ENCODE measurements around the gene DAZAP1. TPM values are rescaled to one million over a fixed set of nuclear protein-coding genes. Genes with fewer than 3 reads are reported as not detected.
"Not testable (repeated sequence)": the region's sequence is repeated elsewhere in the genome, so short reads cannot be mapped to it uniquely, and the experiment has no call there.

DAZAP1 gene
- total and polyA plus RNA-seq, 7 donors, result 59.9 to 122 (median 90.9) TPM

DNA sequence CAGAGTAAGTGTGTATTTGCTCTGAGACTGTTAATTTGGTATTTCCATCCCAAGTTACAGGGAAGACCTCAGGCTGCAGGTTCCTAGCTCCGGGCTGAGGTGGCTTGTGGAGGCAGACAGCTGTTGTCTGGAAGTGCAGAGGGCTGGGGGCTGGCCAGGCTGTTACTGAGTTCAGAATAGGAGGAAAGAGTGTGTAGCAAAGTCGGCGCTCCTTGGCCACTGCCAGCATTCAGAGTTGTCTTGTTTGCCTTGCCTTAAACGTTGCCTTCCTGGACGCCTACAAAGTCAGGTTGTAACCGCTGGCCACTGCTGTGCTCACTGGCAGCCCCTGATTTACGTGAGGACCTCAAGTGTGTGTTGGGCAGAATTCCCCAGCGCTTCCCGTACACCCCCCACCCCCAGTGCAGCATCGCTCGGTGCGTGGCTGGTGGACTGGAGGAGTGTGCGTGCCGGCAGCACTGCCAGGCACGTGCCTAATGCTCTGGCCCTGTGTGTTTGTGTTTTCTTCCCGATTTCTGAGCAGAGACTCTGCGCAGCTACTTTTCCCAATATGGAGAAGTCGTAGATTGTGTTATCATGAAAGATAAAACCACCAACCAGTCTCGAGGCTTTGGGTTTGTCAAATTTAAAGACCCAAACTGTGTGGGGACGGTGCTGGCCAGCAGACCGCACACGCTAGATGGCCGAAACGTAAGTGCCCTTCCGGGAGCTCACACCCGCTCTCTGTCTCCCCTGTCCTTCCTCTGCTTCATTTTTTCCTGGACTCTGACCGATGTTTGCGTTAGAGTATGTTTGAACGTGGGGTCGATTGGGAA lies 10.5 kb downstream of the DAZAP1 start:
- peaks cover 0 to 53% of the 10 kb centered on the region in 2 donors for H3K36me3 ChIP-seq (ENCODE audit: insufficient read depth in 1 of 2, low read depth in 1 of 2)
- TF ChIP-seq, protein P1, sequence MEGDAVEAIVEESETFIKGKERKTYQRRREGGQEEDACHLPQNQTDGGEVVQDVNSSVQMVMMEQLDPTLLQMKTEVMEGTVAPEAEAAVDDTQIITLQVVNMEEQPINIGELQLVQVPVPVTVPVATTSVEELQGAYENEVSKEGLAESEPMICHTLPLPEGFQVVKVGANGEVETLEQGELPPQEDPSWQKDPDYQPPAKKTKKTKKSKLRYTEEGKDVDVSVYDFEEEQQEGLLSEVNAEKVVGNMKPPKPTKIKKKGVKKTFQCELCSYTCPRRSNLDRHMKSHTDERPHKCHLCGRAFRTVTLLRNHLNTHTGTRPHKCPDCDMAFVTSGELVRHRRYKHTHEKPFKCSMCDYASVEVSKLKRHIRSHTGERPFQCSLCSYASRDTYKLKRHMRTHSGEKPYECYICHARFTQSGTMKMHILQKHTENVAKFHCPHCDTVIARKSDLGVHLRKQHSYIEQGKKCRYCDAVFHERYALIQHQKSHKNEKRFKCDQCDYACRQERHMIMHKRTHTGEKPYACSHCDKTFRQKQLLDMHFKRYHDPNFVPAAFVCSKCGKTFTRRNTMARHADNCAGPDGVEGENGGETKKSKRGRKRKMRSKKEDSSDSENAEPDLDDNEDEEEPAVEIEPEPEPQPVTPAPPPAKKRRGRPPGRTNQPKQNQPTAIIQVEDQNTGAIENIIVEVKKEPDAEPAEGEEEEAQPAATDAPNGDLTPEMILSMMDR (IDR thresholded peaks at IDR 0.05), result no peak
- 69 to 82% (median 71%) methylated on average over 30 of the region's 30 CpGs for WGBS, 3 donors
- no peak for ATAC-seq
- peak overlapping the region; percentile 85 for H3K27ac ChIP-seq
- intact Hi-C loops (cut with DNase I), result loop anchor here in 1 of 2 donors (10.0 kb wide), 1 partner anchor 143 kb away; the partner anchor contains the start of gene FAM174C
- no peak overlapping the region for H3K4me3 ChIP-seq
- DNase-seq, result no peak
- peaks cover 58% of the 10 kb centered on the region for H3K4me1 ChIP-seq
- no peaks in the 10 kb centered on the region for H3K27me3 ChIP-seq (ENCODE audit: insufficient read depth in 3 of 3, low read length in 2 of 3)
- no peaks in the 10 kb centered on the region for H3K9me3 ChIP-seq

GRCh38 chr19:1418496-1418775 lies 11.1 kb downstream of the DAZAP1 start:
- WGBS, 3 donors, result 84 to 94% (median 86%) methylated on average over 13 of the region's 13 CpGs
- Histone ChIP-seq H3K4me1 (peaks cover 53% of the 10 kb centered on the region), H3K36me3 (ENCODE audit: insufficient read depth in 1 of 2, low read depth in 1 of 2) (peaks cover 0 to 53% of the 10 kb centered on the region in 2 donors), H3K27ac (peak overlapping the region; percentile 85), H3K27me3 (ENCODE audit: insufficient read depth in 3 of 3, low read length in 2 of 3) (no peaks in the 10 kb centered on the region), H3K4me3 (no peak overlapping the region), H3K9me3 (no peaks in the 10 kb centered on the region)
- DNase-seq (no peak), ATAC-seq (no peak)
- intact Hi-C loops (cut with DNase I), result loop anchor here in 1 of 2 donors (10.0 kb wide), 1 partner anchor 144 kb away; the partner anchor contains the start of gene FAM174C
- TF ChIP-seq, protein P1 (IDR thresholded peaks at IDR 0.05), result no peak

GRCh38 chr19:1418951-1419738 lies 11.8 kb downstream of the DAZAP1 start:
- 52 to 84% (median 53%) methylated on average over 20 to 21 of the region's 21 CpGs for WGBS, 3 donors
- H3K27me3 ChIP-seq (ENCODE audit: insufficient read depth in 3 of 3, low read length in 2 of 3), result no peaks in the 10 kb centered on the region
- H3K27ac ChIP-seq, result peak overlapping the region; percentile 85
- intact Hi-C loops (cut with DNase I), result loop anchor here in 1 of 2 donors (10.0 kb wide), 1 partner anchor 144 kb away; the partner anchor contains the start of gene FAM174C
- TF ChIP-seq, protein P1 (IDR thresholded peaks at IDR 0.05), result no peak
- ATAC-seq (peak in 2 of 4 donors; percentile 7 to 52), DNase-seq (no peak)
- peaks cover 51% of the 10 kb centered on the region for H3K4me1 ChIP-seq
- H3K9me3 ChIP-seq, result no peaks in the 10 kb centered on the region
- H3K4me3 ChIP-seq, result no peak overlapping the region
- peaks cover 0 to 55% of the 10 kb centered on the region in 2 donors for H3K36me3 ChIP-seq (ENCODE audit: insufficient read depth in 1 of 2, low read depth in 1 of 2)

GRCh38 chr19:1420085-1420484 lies 12.7 kb downstream of the DAZAP1 start:
- H3K36me3 ChIP-seq (ENCODE audit: insufficient read depth in 1 of 2, low read depth in 1 of 2), result peaks cover 0 to 60% of the 10 kb centered on the region in 2 donors
- ATAC-seq; H3K27ac ChIP-seq; intact Hi-C loops (cut with DNase I); H3K4me3 ChIP-seq; H3K9me3 ChIP-seq; H3K27me3 ChIP-seq (ENCODE audit: insufficient read depth in 3 of 3, low read length in 2 of 3); DNase-seq: not testable (repeated sequence)
- H3K4me1 ChIP-seq, result peaks cover 43% of the 10 kb centered on the region
- WGBS, 3 donors, result 93 to 95% (median 94%) methylated on average over 21 to 29 of the region's 43 CpGs

DNA sequence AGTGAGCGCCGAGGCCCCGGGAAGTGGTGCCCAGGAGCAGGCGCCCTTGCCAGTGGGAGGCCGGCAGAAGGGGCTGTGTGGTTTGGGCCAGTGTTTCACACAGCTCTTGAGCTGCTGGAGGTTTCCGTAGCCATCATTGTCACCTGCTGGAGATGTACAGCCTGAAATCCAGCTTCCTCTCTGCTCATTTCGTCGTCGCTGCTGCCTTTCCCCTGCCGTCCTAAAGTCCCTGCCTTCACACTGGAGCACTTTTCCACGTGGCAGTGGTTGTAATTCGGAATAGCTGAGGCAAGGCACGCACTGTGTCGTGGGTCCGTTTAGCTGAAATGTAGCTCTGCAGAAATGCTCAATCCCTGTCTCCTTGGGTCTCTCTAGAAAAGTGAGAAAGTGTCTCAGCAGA lies 13.2 kb downstream of the DAZAP1 start:
- 82 to 88% (median 87%) methylated on average over 15 of the region's 15 CpGs for WGBS, 3 donors
- no peaks in the 10 kb centered on the region for H3K27me3 ChIP-seq (ENCODE audit: insufficient read depth in 3 of 3, low read length in 2 of 3)
- TF ChIP-seq, protein P1 (IDR thresholded peaks at IDR 0.05), result no peak
- no peak overlapping the region for H3K4me3 ChIP-seq
- no peaks in the 10 kb centered on the region for H3K9me3 ChIP-seq
- ATAC-seq, result no peak
- peaks cover 0 to 65% of the 10 kb centered on the region in 2 donors for H3K36me3 ChIP-seq (ENCODE audit: insufficient read depth in 1 of 2, low read depth in 1 of 2)
- intact Hi-C loops (cut with DNase I), result no loop called here
- peaks cover 40% of the 10 kb centered on the region for H3K4me1 ChIP-seq
- DNase-seq, result no peak
- no peak overlapping the region for H3K27ac ChIP-seq
